Hepatocyte (in vitro differentiated cells): ENCODE results near the gene RANBP17. TPM values are rescaled to one million over a fixed set of nuclear protein-coding genes. Genes with fewer than 3 reads are reported as not detected.

Source experiments
- DNase-seq: peaks from one replicate; pipeline ENCODE4 v3.0.0-alpha.2; 2016; ENCODE audit warnings: low spot score
- H2AFZ ChIP-seq: fragments of 200-600 bp; sonication (generic); 2 replicates; pipeline ENCODE4 v1.6.0; 2016; ENCODE audit warnings: antibody characterized with exemption, mild to moderate bottlenecking
- H3K27ac ChIP-seq: fragments of 200-600 bp; sonication (generic); 2 replicates; pipeline ENCODE4 v1.5.1; 2016; ENCODE audit warnings: mild to moderate bottlenecking
- H3K27me3 ChIP-seq: fragments of 200-600 bp; sonication (generic); 2 replicates; pipeline ENCODE4 v1.6.1; 2016
- H3K36me3 ChIP-seq: fragments of 200-600 bp; sonication (generic); replicated peaks from 2 replicates; pipeline ENCODE4 v1.5.1; 2016; ENCODE audit warnings: low read depth; ENCODE audit not compliant: insufficient read depth
- H3K4me1 ChIP-seq: fragments of 200-600 bp; sonication (generic); 2 replicates; pipeline ENCODE4 v1.5.1; 2016; ENCODE audit warnings: mild to moderate bottlenecking, moderate library complexity; ENCODE audit not compliant: insufficient read depth
- H3K4me2 ChIP-seq: fragments of 200-600 bp; sonication (generic); 2 replicates; pipeline ENCODE4 v1.6.0; 2016
- H3K4me3 ChIP-seq: fragments of 200-600 bp; sonication (generic); 2 replicates; pipeline ENCODE4 v1.5.1; 2016; ENCODE audit warnings: mild to moderate bottlenecking
- H3K79me2 ChIP-seq: fragments of 200-600 bp; sonication (generic); 2 replicates; pipeline ENCODE4 v1.6.0; 2017; ENCODE audit warnings: mild to moderate bottlenecking
- H3K9me2 ChIP-seq: fragments of 200-600 bp; sonication (generic); replicated peaks from 2 replicates; pipeline ENCODE4 v1.6.0; 2017; ENCODE audit warnings: mild to moderate bottlenecking; ENCODE audit not compliant: insufficient read depth
- H3K9me3 ChIP-seq: fragments of 200-600 bp; sonication (generic); 2 replicates; pipeline ENCODE4 v1.5.1; 2016; ENCODE audit warnings: low read depth, mild to moderate bottlenecking
- H4K20me1 ChIP-seq: fragments of 200-600 bp; sonication (generic); 2 replicates; pipeline ENCODE4 v1.6.0; 2016; ENCODE audit warnings: mild to moderate bottlenecking; ENCODE audit not compliant: insufficient read depth, poor library complexity, severe bottlenecking
- CTCF ChIP-seq: fragments of 200-600 bp; sonication (generic); IDR thresholded peaks from 2 replicates; pipeline ENCODE4 v1.5.1; 2016; ENCODE audit warnings: antibody characterized with exemption, mild to moderate bottlenecking; ENCODE audit not compliant: poor library complexity
- EZH2 ChIP-seq: fragments of 200-600 bp; sonication (generic); IDR thresholded peaks from 2 replicates; pipeline ENCODE4 v1.6.1; 2016; ENCODE audit warnings: antibody characterized with exemption, mild to moderate bottlenecking, borderline replicate concordance
- EZH2phosphoT487 ChIP-seq: fragments of 200-600 bp; sonication (generic); IDR thresholded peaks from one replicate; pipeline ENCODE4 v1.6.1; 2018; ENCODE audit warnings: antibody characterized with exemption, mild to moderate bottlenecking, low read depth, moderate library complexity; ENCODE audit not compliant: unreplicated experiment, severe bottlenecking
- WGBS: methylation state at CpG from one replicate; pipeline ENCODE4 v1.1.6; 2016; ENCODE audit warnings: low lambda C conversion rate; ENCODE audit errors: missing lambda C conversion rate; 5-methylcytosine and 5-hydroxymethylcytosine counted together
- polyA plus RNA-seq: library from polyadenylated mRNA; unstranded; fragments of >200 nt; fragmentation: Nextera tagmentation; extraction: Ambion mirVana; gene quantifications from 2 replicates; pipeline ENCODE4 v1.2.1, GENCODE V29; 2016
- total RNA-seq: library from RNA; depleted of rRNA; stranded (reverse); fragments of >200 nt; gene quantifications from 2 replicates; pipeline ENCODE4 v1.2.3, GENCODE V29; 2014

RANBP17 gene
- total and polyA plus RNA-seq, 2 experiments from 2014 or later, result 11.7 to 17.1 TPM

- Histone ChIP-seq H3K4me1 (peaks cover 49% of the 10 kb centered on the region), H3K9me3 (no peaks in the 10 kb centered on the region), H3K36me3 (no peaks in the 10 kb centered on the region), H3K27ac (no peak overlapping the region), H4K20me1 (no peaks in the 10 kb centered on the region), H3K9me2 (no peaks in the 10 kb centered on the region), H3K79me2 (no peaks in the 10 kb centered on the region), H3K4me2 (no peak overlapping the region), H2AFZ (no peak overlapping the region), H3K27me3 (peaks cover 98% of the 10 kb centered on the region), H3K4me3 (no peak overlapping the region)
- TF ChIP-seq EZH2phosphoT487 (peak; percentile 70), EZH2 (peak; percentile 80), CTCF (no peak)
- WGBS, result 12% methylated on average over 36 of the region's 37 CpGs
- no peak for DNase-seq
Measured at GRCh38 chr5:171313481-171314206, 451.8 kb downstream of the RANBP17 start.

GRCh38 chr5:171314728-171315385 lies 453.0 kb downstream of the RANBP17 start:
- Histone ChIP-seq H3K27ac (no peak overlapping the region), H3K79me2 (no peaks in the 10 kb centered on the region), H3K4me3 (no peak overlapping the region), H3K27me3 (peaks cover 98% of the 10 kb centered on the region), H3K36me3 (no peaks in the 10 kb centered on the region), H2AFZ (peak overlapping the region; percentile 15), H3K9me2 (no peaks in the 10 kb centered on the region), H3K4me1 (peaks cover 41% of the 10 kb centered on the region), H3K4me2 (peak overlapping the region; percentile 63), H3K9me3 (no peaks in the 10 kb centered on the region), H4K20me1 (no peaks in the 10 kb centered on the region)
- no peak for DNase-seq
- WGBS, result 6% methylated on average over 52 of the region's 53 CpGs
- TF ChIP-seq EZH2phosphoT487, result no peak
- no peak for TF ChIP-seq EZH2
- TF ChIP-seq CTCF, result no peak

DNA sequence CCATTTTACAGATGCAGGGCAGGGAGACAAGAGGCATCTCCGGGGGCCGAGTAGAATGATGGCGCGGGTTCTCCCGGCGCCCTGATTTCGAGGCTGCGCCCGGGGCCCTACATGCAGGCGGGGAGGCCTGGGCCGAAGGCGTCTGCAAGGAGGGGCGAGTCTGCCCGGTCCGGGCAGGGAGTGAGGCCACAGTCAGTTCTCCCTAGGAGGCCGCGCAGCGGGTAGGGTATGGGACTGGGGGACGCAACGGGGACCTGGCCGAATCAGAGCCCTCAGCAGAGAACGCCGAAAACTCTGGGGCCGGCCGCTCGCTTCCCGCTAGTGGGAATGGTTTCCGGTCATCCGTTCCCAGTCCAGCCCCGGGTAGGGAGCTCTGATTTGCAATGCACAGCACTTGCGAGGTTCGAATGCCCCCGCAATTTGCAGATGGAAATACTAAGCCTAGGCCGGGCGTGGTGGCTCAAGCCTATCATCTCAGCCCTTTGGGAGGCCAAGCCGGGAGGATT lies 453.6 kb downstream of the RANBP17 start:
- no peak for DNase-seq
- no peak overlapping the region for H2AFZ ChIP-seq

More for the DNA sequence above, 453.6 kb downstream of the RANBP17 start:
- H3K79me2 ChIP-seq, result no peaks in the 10 kb centered on the region
- no peaks in the 10 kb centered on the region for H3K9me2 ChIP-seq
- no peak overlapping the region for H3K4me3 ChIP-seq
- H3K27ac ChIP-seq, result no peak overlapping the region
- no peaks in the 10 kb centered on the region for H3K9me3 ChIP-seq
- TF ChIP-seq CTCF (no peak), EZH2phosphoT487 (peak; percentile 41), EZH2 (peak; percentile 13)
- no peaks in the 10 kb centered on the region for H4K20me1 ChIP-seq
- H3K27me3 ChIP-seq, result peaks cover 100% of the 10 kb centered on the region
- no peaks in the 10 kb centered on the region for H3K36me3 ChIP-seq
- peaks cover 41% of the 10 kb centered on the region for H3K4me1 ChIP-seq
- WGBS, result 6% methylated on average over 36 of the region's 36 CpGs
- peak overlapping the region; percentile 63 for H3K4me2 ChIP-seq
